Keratinocyte (primary cell): ENCODE data around the gene KLF2.

Experiments
- CTCF ChIP-seq, 3 experiments: IDR thresholded peaks in 1 of 3; conservative IDR thresholded peaks in 1 of 3; optimal IDR thresholded peaks in 1 of 3; 2 replicates in 2 of 3; 3 replicates in 1 of 3; pipeline versions ENCODE3 to v1.5.1; 2011; ENCODE audit warnings: low read length in 3 of 3, mild to moderate bottlenecking in 3 of 3, moderate library complexity in 2 of 3, control low read depth in 1 of 3, inconsistent platforms in 1 of 3; ENCODE audit not compliant: insufficient read depth in 2 of 3; ENCODE audit errors: extremely low read depth in 1 of 3
- EZH2 ChIP-seq: IDR thresholded peaks from one replicate; pipeline ENCODE4 v1.6.1; 2012; ENCODE audit warnings: inconsistent platforms, mild to moderate bottlenecking, low read length, moderate library complexity

GRCh38 chr19:16358456-16358855 lies 33.8 kb downstream of the KLF2 start:
- TF ChIP-seq CTCF (optimal IDR thresholded peaks at IDR 0.05 in 1 of 3, IDR thresholded peaks at IDR 0.05 in 1 of 3, conservative IDR thresholded peaks at IDR 0.05 in 1 of 3; ENCODE audit: extremely low read depth in 1 of 3, insufficient read depth in 2 of 3, low read length in 3 of 3) (no peak), EZH2 (no peak)
